GM18507 (cell line): Measurements from ENCODE around the gene TBRG1.

Experiments used
- DNase-seq: peaks from one replicate; pipeline ENCODE4 v3.0.0; 2011; ENCODE audit warnings: low read depth; ENCODE audit not compliant: insufficient read length; ENCODE audit errors: extremely low spot score
- FAIRE-seq: peaks from 2 replicates; lab custom pipeline; 2011; peaks lifted over from hg19 to GRCh38; lab: Jason Lieb, UNC

Gene TBRG1

GRCh38 chr11:124656774-124657630, 34.3 kb downstream of the TBRG1 start:
- no peak for FAIRE-seq
- no peak for DNase-seq

GRCh38 chr11:124657904-124658303, 35.2 kb downstream of the TBRG1 start:
- no peak for FAIRE-seq
- DNase-seq, result no peak

- DNase-seq (no peak), FAIRE-seq (no peak)
These were observed 35.8 kb downstream of the TBRG1 start for GRCh38 chr11:124658501-124658900.

GRCh38 chr11:124658986-124659385, 36.3 kb downstream of the TBRG1 start:
- DNase-seq (no peak), FAIRE-seq (no peak)

GRCh38 chr11:124661553-124661952, 38.9 kb downstream of the TBRG1 start:
- FAIRE-seq, result no peak
- no peak for DNase-seq

GRCh38 chr11:124662106-124662505, 39.4 kb downstream of the TBRG1 start:
- FAIRE-seq (no peak), DNase-seq (no peak)

- no peak for FAIRE-seq
- DNase-seq, result no peak
These were observed 41.2 kb downstream of the TBRG1 start for GRCh38 chr11:124663861-124664260.

GRCh38 chr11:124667601-124668000, 44.9 kb downstream of the TBRG1 start:
- FAIRE-seq (no peak), DNase-seq (no peak)

GRCh38 chr11:124669193-124669592, 46.5 kb downstream of the TBRG1 start:
- FAIRE-seq, result peak; percentile 81

GRCh38 chr11:124670732-124671131, 48.1 kb downstream of the TBRG1 start:
- DNase-seq, result no peak
- FAIRE-seq, result no peak

More at GRCh38 chr11:124669193-124669592, 46.5 kb downstream of the TBRG1 start:
- peak; percentile 43 for DNase-seq

GRCh38 chr11:124672536-124673215, 50.0 kb downstream of the TBRG1 start:
- DNase-seq, result no peak
- no peak for FAIRE-seq

- DNase-seq, result peak; percentile 91
- FAIRE-seq, result peak; percentile 84
These were observed 50.9 kb downstream of the TBRG1 start, which contains the start of the genes SIAE and SPA17 for GRCh38 chr11:124673333-124674167. Gene SIAE (minus strand): TSS chr11:124673739. CDS start chr11:124673708, 31 bp downstream. Gene SPA17 (plus strand): TSS chr11:124673904. CDS start chr11:124675265, 1,361 bp downstream.

GRCh38 chr11:124674168-124674517, 51.5 kb downstream of the TBRG1 start:
- FAIRE-seq (no peak), DNase-seq (no peak)

- FAIRE-seq (no peak), DNase-seq (no peak)
These were observed 51.9 kb downstream of the TBRG1 start for GRCh38 chr11:124674571-124674970.

- no peak for FAIRE-seq
These were observed 53.7 kb downstream of the TBRG1 start for GRCh38 chr11:124676386-124676785.

GRCh38 chr11:124678416-124678815, 55.8 kb downstream of the TBRG1 start:
- DNase-seq, result no peak
- no peak for FAIRE-seq

More at GRCh38 chr11:124676386-124676785, 53.7 kb downstream of the TBRG1 start:
- DNase-seq, result no peak

GRCh38 chr11:124681421-124681820, 58.8 kb downstream of the TBRG1 start:
- FAIRE-seq, result no peak
- DNase-seq, result no peak

- no peak for DNase-seq
- FAIRE-seq, result no peak
These were observed 59.8 kb downstream of the TBRG1 start for GRCh38 chr11:124682443-124682842.
